ENCODE data around the gene KRT1. TPM values are rescaled to one million over a fixed set of nuclear protein-coding genes. Genes with fewer than 3 reads are reported as not detected.
"Not testable (repeated sequence)": the region's sequence is repeated elsewhere in the genome, so short reads cannot be mapped to it uniquely, and the experiment has no call there.

KRT1 gene
- total RNA-seq: not detected in 2 replicates
- polyA plus RNA-seq (2012): not detected

GRCh38 chr12:52680363-52680762 is at the start of gene KRT1:
Gene KRT1, minus strand, starts transcription at chr12:52680407. Its CDS starts 59 bp downstream, at chr12:52680348.
- DNase-seq (ENCODE audit: low read depth): no peak

GRCh38 chr12:52729147-52729546 is 48.9 kb upstream of the KRT1 start:
- no peak for DNase-seq (ENCODE audit: low read depth)

DNA sequence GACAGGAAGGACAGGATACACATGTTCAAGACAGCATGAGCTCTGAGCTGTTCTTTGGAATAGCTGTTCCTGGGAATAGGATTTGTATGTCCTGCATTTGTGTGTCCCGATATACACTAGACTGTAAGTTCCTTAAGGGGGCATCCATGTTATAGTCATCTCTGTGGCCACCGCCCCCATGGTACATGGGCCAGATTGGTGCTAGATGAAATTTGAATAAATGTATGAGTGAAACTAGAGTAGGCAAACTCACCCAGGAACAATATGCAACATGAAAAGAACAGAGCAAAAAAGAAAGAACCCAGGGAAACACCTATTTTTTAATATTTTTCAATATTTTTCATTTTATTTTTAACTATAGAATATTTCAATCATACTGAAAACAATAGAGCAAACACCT is 48.2 kb upstream of the KRT1 start:
- DNase-seq (ENCODE audit: low read depth): no peak

- DNase-seq (ENCODE audit: low read depth): no peak
Measured at GRCh38 chr12:52727037-52727436, 46.8 kb upstream of the KRT1 start.

GRCh38 chr12:52726451-52726850 is 46.2 kb upstream of the KRT1 start:
- no peak for DNase-seq (ENCODE audit: low read depth)

DNA sequence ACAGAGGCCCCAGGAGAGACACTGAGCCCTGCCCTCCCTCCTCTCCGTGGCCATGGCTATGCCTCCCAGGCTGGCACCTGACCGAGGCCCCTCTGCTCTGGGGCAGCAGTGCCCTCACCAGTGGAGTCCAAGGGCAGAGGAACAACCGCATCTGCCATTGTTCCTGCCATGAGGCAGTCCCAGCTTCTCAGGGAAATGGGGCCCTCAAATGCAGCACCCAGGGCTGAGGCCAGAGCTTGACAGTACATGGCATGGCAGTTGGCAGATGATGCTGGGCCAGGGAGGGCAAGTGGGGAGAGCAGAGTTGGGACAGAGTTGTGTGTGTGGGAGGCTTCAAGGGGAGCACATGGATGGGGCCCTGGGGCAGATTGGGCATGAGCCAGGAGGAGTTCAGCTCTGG is 44.2 kb upstream of the KRT1 start:
- no peak for DNase-seq (ENCODE audit: low read depth)

- DNase-seq (ENCODE audit: low read depth): no peak
Measured at GRCh38 chr12:52722680-52723079, 42.5 kb upstream of the KRT1 start.

DNA sequence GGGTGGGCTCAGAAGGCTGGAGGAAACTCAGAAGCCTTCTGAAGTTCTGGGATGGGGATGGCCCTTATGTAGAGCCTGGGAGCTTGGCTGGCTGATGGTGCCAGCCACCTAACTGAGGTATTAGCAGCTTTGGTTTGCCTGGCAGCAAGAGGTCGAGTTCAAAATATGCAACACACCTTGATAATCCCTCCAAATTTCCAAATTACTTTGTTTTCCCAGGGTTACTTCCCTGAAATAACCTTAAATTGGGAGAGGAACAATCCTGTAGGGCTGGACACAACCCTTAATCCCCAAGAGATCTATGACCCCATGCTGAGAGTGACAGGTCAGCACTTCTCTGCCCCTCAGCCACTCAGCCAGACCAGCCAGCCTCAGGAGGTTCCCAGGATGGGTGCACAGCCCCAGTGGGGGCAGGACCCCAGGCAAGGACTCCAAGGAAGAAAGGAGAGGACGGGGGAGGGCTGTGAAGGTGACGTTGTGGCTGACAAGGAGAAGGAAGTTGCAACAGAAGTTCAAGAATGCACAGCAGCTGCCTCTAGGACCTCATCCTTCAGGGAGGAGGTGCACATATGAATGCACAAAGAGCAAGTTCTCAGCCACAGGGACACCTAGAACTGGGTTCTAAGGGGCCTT is 41.7 kb upstream of the KRT1 start:
- DNase-seq (ENCODE audit: low read depth): no peak

DNA sequence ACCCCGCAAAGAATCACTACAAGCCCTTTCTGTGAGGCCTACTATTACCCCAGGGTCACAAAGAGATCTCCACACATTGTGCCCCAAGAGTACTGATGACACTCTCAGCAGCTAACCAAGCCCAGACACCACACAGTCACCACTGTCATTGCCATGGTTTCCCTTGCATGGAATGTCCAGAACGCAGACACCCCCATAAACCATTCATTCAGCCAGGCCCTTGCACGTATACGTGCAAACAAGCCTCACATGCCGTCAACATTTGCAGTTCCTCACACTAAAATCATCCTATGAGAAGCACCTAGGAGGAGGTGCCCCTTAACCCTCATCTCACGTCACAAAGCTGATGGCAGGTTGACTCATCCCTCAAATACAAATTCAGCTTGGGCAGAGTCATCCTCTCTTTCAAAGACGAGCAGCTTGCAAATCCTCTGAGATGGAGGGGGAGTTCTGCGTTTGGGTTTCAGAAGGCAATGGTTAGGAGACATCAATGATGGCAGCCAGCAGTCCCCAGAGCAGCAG is 40.2 kb upstream of the KRT1 start:
- no peak for DNase-seq (ENCODE audit: low read depth)

DNA sequence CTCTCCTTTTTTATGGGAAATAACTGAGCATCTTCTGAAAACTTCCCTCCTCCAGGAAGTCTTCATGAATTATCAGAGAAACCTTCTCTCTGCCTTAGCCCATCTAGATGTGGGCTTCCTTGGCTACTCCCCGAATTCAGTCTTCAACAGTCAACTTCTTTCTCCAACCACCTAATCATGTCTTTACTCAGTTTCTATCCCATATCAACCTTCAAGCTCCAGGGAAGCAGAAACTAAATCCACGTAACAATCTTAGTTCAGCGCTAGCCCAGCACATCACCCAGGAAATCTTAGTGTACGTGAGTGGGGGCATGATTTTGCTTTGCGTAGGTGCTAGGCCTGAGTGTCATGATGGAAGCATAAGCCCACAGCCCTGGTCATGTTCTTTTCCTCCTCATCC is 35.9 kb upstream of the KRT1 start:
- DNase-seq (ENCODE audit: low read depth): no peak

DNA sequence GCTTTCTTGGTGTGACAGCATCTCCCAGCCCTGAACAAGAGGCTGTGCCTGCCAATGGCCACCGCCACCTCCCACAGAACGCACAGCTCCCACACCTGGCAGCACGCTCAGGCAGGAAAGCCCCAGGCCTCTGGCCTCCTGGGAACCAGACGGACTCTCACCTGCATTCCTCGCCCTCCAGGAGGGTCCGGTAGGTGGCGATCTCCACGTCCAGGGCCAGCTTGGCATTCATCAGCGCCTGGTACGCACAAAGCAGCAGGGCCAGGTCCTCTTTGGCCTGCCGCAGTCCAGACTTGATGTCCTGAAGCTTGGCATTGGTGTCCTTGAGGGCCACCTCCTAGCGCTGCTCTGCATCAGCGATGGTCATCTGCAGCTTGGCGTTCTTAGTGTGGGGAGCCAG is 35.2 kb upstream of the KRT1 start:
- DNase-seq (ENCODE audit: low read depth): no peak

- no peak for DNase-seq (ENCODE audit: low read depth)
Measured at GRCh38 chr12:52714887-52715281, 34.7 kb upstream of the KRT1 start.

GRCh38 chr12:52713960-52714886 is 34.0 kb upstream of the KRT1 start:
- DNase-seq (ENCODE audit: low read depth): no peak

GRCh38 chr12:52712122-52712521 is 31.9 kb upstream of the KRT1 start:
- DNase-seq (ENCODE audit: low read depth): not testable (repeated sequence)

DNA sequence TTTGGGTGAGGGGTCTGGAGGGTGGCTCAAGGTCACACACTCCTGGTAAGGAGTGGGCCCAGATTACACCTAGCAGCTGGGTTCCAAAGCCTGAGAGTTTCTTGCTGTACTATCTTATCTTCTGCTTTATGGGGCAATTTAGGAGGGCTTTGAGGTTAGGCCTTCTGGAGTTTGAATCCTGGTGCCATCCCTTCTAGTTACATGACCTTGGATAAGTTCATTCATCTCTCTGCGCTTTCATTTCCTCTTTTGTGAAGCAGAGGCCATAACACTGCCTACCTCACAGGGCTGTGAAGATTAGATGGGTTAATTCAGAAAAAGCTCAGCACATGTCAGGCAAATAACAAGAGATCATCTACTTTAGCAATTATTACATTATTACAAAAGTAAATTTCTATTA is 30.5 kb upstream of the KRT1 start:
- DNase-seq (ENCODE audit: low read depth): no peak

DNA sequence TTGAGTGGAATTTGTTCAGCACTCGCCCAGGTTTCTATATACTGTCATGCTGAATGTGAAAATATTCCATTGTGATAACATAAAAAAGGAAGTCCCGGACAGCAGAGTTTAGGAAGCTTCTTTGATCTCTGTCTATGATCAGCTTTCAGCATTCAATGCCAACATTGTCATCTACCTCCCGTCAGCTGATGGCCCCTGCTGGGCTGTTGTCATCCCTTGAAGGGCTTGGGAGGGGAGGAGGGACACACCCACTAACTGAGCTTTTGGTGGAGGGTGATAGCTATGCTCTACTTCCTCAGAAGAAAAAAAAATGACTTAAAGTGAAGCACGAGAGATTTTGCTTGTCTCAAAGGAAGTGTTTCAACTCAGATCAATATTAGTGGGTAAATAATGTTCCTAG is 27.8 kb upstream of the KRT1 start:
- no peak for DNase-seq (ENCODE audit: low read depth)

- no peak for DNase-seq (ENCODE audit: low read depth)
Measured at GRCh38 chr12:52704464-52704863, 24.3 kb upstream of the KRT1 start.

GRCh38 chr12:52703878-52704277 is 23.7 kb upstream of the KRT1 start:
- no peak for DNase-seq (ENCODE audit: low read depth)

GRCh38 chr12:52703424-52703823 is 23.2 kb upstream of the KRT1 start, which contains the start of gene KRT77:
Gene KRT77, minus strand, starts transcription at chr12:52703524. Its CDS starts 90 bp downstream, at chr12:52703434.
- DNase-seq (ENCODE audit: low read depth): no peak

GRCh38 chr12:52702338-52702737 is 22.1 kb upstream of the KRT1 start:
- DNase-seq (ENCODE audit: low read depth): no peak

DNA sequence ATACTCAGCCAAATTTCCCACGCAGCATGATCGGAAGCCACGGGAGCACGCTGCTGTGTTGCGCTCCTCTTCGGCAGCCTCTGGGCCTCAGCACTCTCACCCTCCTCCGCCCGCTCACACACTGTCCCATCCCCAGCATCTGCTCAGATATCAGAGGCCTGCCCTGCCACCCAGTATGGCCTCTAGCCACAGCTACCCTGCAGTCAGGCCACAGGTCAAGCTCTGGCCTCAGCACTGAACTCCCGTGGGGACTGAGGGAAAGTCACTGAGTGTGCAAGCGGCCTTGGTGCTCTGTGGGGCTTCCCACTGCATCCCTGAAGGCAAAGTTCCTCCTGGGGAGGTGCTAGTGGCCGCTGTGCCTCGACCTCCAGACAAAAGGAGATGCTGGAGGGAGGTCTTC is 21.1 kb upstream of the KRT1 start:
- no peak for DNase-seq (ENCODE audit: low read depth)

GRCh38 chr12:52699960-52700359 is 19.8 kb upstream of the KRT1 start:
- DNase-seq (ENCODE audit: low read depth): no peak
